K562 (cell line): Measurements from ENCODE around the gene TBC1D5.

Experiments
- AFF4 ChIP-seq: sonication (generic); formaldehyde crosslinking; IDR thresholded peaks from 2 replicates; pipeline ENCODE4 v1.8.0; 2023; ENCODE audit warnings: mild to moderate bottlenecking, missing genetic modification reagents
- CTCF ChIP-seq, 3 experiments: IDR thresholded peaks in 2 of 3; conservative IDR thresholded peaks in 1 of 3; 2 replicates each; pipeline ENCODE4 v1.5.1; 2011 to 2012; ENCODE audit warnings: low read length in 3 of 3, mild to moderate bottlenecking in 3 of 3, control low read depth in 2 of 3, improper control_type of control experiment in 1 of 3, inconsistent platforms in 1 of 3, low read depth in 1 of 3, mixed read lengths in 1 of 3, moderate library complexity in 1 of 3; ENCODE audit not compliant: insufficient read depth in 2 of 3
- KLF6 ChIP-seq: fragments of 250-450 bp; sonication (Bioruptor Pico); IDR thresholded peaks from 2 replicates; pipeline ENCODE4 v1.4.0; 2020; ENCODE audit warnings: mild to moderate bottlenecking, moderate library complexity, borderline replicate concordance
- USF2 ChIP-seq: sonication (generic); formaldehyde crosslinking; IDR thresholded peaks from 2 replicates; pipeline ENCODE4 v1.5.0; 2020; ENCODE audit warnings: missing genetic modification reagents
- ZC3H4 ChIP-seq: sonication (generic); formaldehyde crosslinking; IDR thresholded peaks from 2 replicates; pipeline ENCODE4 v1.9.0; 2021; ENCODE audit warnings: missing genetic modification reagents, borderline replicate concordance
- ZNF124 ChIP-seq: sonication (generic); formaldehyde crosslinking; IDR thresholded peaks from 2 replicates; pipeline ENCODE4 v1.8.1; 2022; ENCODE audit warnings: missing genetic modification reagents

GRCh38 chr3:17201538-17201937 lies 540.9 kb downstream of the TBC1D5 start:
- TF ChIP-seq AFF4 (CRISPR knock-in tag) = no peak
- TF ChIP-seq ZNF124 (CRISPR knock-in tag) = no peak
- no peak for TF ChIP-seq CTCF (IDR thresholded peaks at IDR 0.05 in 2 of 3, conservative IDR thresholded peaks at IDR 0.05 in 1 of 3; ENCODE audit: insufficient read depth in 2 of 3, low read depth in 1 of 3, low read length in 3 of 3)
- no peak for TF ChIP-seq USF2
- TF ChIP-seq ZC3H4 (CRISPR knock-in tag) = no peak
- no peak for TF ChIP-seq KLF6 (CRISPR knock-in tag)
